Measurements from ENCODE around the gene MCM7. TPM values are rescaled to one million over a fixed set of nuclear protein-coding genes. Genes with fewer than 3 reads are reported as not detected.

Gene MCM7
- total RNA-seq, 4 donors from 2014 or later = 20.1 to 66.1 (median 46.7) TPM

DNA sequence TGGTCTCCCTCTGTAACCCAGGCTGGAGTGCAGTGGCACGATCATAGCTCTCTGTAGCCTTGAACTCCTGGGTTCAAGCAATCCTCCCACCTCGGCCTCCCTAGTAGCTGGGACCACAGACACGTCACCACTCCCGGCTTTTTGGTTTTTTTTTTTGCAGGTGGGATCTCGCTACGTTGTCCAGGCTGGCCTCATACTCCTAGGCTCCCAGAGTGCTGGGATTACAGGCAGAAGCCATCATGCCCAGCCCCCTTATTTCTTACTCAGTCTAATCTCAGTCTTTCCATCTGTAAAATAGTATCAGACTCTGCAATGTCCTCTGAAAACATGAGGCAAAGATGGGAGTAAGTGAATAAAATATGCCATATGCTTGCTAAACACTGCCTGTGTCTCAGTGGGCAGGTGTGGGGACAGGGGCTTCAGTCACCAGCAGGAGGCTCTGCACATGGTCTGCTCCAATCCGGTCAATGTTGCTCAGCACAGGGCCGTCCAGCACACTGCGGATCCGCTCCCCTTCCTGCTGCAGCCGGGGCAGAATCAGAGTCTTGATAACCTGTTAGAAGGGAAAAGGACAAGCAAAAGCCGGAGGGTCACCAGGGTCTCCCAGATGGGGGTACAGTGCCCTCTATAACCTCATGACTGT lies 8.4 kb upstream of the MCM7 start:
- TF ChIP-seq, protein P1, sequence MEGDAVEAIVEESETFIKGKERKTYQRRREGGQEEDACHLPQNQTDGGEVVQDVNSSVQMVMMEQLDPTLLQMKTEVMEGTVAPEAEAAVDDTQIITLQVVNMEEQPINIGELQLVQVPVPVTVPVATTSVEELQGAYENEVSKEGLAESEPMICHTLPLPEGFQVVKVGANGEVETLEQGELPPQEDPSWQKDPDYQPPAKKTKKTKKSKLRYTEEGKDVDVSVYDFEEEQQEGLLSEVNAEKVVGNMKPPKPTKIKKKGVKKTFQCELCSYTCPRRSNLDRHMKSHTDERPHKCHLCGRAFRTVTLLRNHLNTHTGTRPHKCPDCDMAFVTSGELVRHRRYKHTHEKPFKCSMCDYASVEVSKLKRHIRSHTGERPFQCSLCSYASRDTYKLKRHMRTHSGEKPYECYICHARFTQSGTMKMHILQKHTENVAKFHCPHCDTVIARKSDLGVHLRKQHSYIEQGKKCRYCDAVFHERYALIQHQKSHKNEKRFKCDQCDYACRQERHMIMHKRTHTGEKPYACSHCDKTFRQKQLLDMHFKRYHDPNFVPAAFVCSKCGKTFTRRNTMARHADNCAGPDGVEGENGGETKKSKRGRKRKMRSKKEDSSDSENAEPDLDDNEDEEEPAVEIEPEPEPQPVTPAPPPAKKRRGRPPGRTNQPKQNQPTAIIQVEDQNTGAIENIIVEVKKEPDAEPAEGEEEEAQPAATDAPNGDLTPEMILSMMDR (IDR thresholded peaks at IDR 0.05; ENCODE audit: low read depth) = no peak

- TF ChIP-seq, protein P1 (IDR thresholded peaks at IDR 0.05; ENCODE audit: low read depth) = no peak
Measured at GRCh38 chr7:100107890-100108289, 6.7 kb upstream of the MCM7 start.

GRCh38 chr7:100107125-100107737 lies 6.0 kb upstream of the MCM7 start:
- TF ChIP-seq, protein P1 (IDR thresholded peaks at IDR 0.05; ENCODE audit: low read depth) = no peak

GRCh38 chr7:100106633-100107032 lies 5.4 kb upstream of the MCM7 start:
- TF ChIP-seq, protein P1 (IDR thresholded peaks at IDR 0.05; ENCODE audit: low read depth) = no peak

DNA sequence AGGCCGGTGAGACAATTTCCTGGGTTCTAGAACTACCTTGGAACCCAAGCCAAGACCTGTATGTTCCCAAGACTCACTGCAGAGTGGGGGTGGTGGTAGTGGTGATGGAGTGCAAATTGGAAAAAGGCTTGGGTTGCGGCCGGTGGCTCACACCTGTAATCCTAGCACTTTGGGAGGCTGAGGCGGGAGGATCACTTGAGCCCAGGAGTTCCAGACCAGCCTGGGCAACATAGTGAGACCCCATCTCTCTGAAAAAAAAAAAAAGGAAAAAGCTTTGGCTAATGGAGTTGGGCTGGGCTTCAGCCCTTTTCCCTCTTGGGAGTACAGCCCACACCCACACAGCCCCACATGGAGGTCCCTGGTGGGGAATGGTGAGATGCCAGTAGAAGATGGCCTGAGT lies 4.3 kb upstream of the MCM7 start:
- TF ChIP-seq, protein P1 (IDR thresholded peaks at IDR 0.05; ENCODE audit: low read depth) = no peak

DNA sequence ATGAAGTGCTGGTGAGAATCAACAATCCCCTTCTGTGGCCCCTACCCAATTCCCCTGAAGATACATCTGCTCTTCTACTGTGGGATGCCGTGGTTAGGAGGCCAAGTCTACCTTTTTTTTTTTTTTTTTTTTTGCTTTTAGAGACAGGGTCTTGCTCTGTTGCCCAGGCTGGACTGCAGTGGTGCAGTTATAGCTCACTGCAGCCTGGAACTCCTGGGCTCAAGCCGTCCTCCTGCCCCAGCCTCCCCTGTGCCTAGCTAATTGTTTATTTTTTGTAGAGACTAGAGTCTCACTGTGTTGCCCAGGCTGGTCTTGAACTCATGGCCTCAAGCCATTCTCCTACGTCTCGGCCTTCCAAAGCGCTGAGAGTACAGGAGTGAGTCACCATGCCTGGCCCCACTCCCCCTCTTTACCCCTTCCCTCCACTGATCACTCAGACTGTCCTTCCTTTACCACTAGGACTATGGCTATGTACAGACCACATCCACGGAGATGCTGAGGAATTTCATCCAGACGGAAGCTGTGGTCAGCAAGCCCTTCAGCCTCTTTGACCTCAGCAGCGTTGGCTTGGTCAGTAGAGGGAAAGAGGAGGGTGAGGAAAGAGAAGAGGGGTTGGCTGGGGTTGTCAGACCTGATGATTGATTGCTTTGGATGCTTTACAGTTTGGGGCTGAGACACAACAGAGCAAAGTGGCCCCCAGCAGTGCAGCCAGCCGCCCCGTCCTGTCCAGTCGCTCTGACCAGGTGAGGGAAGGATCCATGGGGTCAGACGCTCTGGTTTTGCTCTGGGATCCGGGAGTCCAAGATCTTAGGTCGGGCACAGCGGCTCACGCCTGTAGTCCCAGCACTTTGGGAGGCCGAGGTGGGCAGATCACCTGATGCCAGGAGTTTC lies 2.0 kb upstream of the MCM7 start:
- TF ChIP-seq, protein P1 (IDR thresholded peaks at IDR 0.05; ENCODE audit: low read depth) = no peak

All from subcutaneous adipose tissue (tissue), 4 donors.